BJ (cell line): ENCODE data around the gene CPLANE2. TPM values are rescaled to one million over a fixed set of nuclear protein-coding genes. Genes with fewer than 3 reads are reported as not detected.
"Not testable (repeated sequence)": the region's sequence is repeated elsewhere in the genome, so short reads cannot be mapped to it uniquely, and the experiment has no call there.

ENCODE experiments used
- CTCF ChIA-PET: fragments of 350-600 bp; formaldehyde crosslinking; extraction: SDS; loops from one replicate; lab custom pipeline; 2021; ENCODE audit warnings: antibody characterized with exemption, inconsistent platforms; lab: Yijun Ruan, JAX
- POLR2A ChIA-PET: fragments of 300-600 bp; sonication (Branson Sonifier 250); formaldehyde crosslinking; extraction: SDS; loops from one replicate; lab custom pipeline; 2021; ENCODE audit warnings: antibody characterized with exemption; lab: Charles Lee
- DNase-seq: peaks from one replicate; pipeline ENCODE4 v3.0.0-alpha.2; 2011; ENCODE audit warnings: low read depth
- H3K27me3 ChIP-seq: 2 replicates; pipeline ENCODE4 v1.6.0; 2011; ENCODE audit warnings: low read length; ENCODE audit not compliant: control insufficient read depth, insufficient read depth
- H3K36me3 ChIP-seq: 2 replicates; pipeline ENCODE4 v1.5.1; 2011; ENCODE audit warnings: low read length; ENCODE audit not compliant: control insufficient read depth, insufficient read depth
- H3K4me3 ChIP-seq: 2 replicates; pipeline ENCODE4 v1.5.1; 2011; ENCODE audit warnings: low read depth, mild to moderate bottlenecking, control low read depth, low read length
- polyA plus RNA-seq: library from polyadenylated mRNA; depleted of rRNA; stranded (reverse); fragments of >200 nt; gene quantifications from 2 replicates; pipeline ENCODE4 v1.2.3, GENCODE V29; 2011
- TF ChIP-seq, protein P1 (sequence below): IDR thresholded peaks from 2 replicates; pipeline ENCODE4 v1.5.1; 2011; ENCODE audit warnings: low read depth, mild to moderate bottlenecking, control low read depth, inconsistent platforms, low read length, moderate library complexity; ENCODE audit not compliant: insufficient read depth

CPLANE2 gene
- polyA plus RNA-seq, 1 experiment = 8.3 TPM

DNA sequence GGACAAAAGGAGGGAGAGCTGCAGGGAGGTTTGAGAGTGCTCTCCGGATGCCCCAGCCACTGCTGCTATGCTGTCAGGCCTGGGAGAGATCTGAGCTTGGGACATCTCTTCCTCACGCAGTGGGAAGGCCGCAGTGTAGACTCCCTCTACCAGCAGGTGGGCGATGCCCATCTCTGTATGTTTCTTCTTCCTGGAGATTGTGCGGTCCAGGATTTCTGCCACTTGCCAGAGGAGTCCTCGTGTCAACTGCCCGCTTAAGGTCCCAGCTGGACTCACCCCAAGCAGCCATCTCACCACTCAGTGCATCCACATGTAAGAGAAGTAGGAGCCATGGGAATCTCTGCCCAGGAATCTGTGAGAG, 10.9 kb downstream of the CPLANE2 start:
- no peaks in the 10 kb centered on the region for H3K36me3 ChIP-seq
- ChIA-PET POLR2A (no interaction called here), CTCF (interaction anchor here (0.7 to 0.9 kb wide), 2 partner anchors 12 to 144 kb away, joined by 3 read pairs; no protein-coding TSS in a partner anchor)
- no peak overlapping the region for H3K4me3 ChIP-seq
- TF ChIP-seq, protein P1, sequence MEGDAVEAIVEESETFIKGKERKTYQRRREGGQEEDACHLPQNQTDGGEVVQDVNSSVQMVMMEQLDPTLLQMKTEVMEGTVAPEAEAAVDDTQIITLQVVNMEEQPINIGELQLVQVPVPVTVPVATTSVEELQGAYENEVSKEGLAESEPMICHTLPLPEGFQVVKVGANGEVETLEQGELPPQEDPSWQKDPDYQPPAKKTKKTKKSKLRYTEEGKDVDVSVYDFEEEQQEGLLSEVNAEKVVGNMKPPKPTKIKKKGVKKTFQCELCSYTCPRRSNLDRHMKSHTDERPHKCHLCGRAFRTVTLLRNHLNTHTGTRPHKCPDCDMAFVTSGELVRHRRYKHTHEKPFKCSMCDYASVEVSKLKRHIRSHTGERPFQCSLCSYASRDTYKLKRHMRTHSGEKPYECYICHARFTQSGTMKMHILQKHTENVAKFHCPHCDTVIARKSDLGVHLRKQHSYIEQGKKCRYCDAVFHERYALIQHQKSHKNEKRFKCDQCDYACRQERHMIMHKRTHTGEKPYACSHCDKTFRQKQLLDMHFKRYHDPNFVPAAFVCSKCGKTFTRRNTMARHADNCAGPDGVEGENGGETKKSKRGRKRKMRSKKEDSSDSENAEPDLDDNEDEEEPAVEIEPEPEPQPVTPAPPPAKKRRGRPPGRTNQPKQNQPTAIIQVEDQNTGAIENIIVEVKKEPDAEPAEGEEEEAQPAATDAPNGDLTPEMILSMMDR = no peak
- peaks cover 16% of the 10 kb centered on the region for H3K27me3 ChIP-seq
- no peak for DNase-seq

DNA sequence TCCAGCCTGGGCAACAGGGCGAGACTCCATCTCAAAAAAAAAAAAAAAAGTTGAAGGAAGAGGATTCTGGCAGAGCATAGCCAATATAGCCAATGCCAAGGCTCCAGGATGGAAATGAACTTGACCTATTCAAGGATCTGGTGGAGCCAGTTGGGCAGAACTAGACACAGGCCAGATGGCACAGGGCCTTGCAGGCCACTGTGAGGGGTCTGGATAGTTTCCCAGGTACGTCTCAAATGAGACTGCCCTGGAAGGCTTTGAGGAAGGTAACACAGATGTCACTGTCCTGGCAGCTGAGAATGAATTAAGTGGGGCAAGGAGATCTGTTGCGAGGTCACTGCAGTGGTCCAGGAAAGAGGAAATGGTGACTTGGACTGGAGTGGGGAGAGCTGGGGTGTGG, 12.5 kb downstream of the CPLANE2 start:
- Histone ChIP-seq H3K36me3 (no peaks in the 10 kb centered on the region), H3K4me3 (no peak overlapping the region), H3K27me3 (peaks cover 16% of the 10 kb centered on the region)
- no peak for DNase-seq
- TF ChIP-seq, protein P1 = no peak
- ChIA-PET CTCF (interaction anchor here (1.5 kb wide), 1 partner anchor 142 kb away, joined by 3 read pairs; no protein-coding TSS in a partner anchor), POLR2A (no interaction called here)

DNA sequence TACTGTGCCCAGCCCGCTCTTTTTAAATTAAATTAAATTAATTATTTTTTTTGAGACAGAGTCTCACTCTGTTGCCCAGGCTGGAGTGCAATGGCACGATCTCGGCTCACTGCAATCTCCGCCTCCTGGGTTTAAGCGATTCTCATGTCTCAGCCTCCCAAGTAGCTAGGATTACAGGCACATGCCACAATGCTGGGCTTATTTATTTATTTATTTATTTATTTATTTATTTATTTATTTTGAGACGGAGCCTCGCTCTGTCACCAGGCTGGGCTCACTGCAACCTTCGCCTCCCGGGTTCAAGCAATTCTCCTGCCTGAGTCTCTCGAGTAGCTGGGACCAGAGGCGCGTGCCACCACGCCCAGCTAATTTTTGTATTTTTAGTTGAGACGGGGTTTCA, 14.3 kb downstream of the CPLANE2 start:
- POLR2A ChIA-PET, CTCF ChIA-PET: not testable (repeated sequence)

DNA sequence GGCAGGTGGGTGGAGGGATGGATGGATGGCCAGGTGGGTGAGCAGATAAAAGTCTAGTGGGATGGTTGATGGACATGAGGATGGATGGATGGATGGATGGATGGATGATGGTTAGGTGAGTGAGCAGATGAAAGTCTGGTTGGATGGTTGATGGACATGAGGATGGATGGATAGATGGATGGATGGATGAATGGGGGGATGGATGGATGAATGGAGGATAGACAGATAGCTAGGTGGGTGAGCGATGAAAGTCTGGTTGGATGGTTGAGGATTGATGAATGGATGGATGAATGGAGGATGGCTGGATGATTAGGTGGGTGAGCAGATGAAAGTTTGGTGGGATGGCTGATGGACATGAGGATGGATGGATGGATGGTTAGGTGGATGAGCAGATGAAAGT, 15.5 kb downstream of the CPLANE2 start:
- TF ChIP-seq, protein P1 = no peak
- CTCF ChIA-PET = no interaction called here
- H3K27me3 ChIP-seq = peaks cover 1% of the 10 kb centered on the region
- no peak overlapping the region for H3K4me3 ChIP-seq
- no peaks in the 10 kb centered on the region for H3K36me3 ChIP-seq
- no peak for DNase-seq
- POLR2A ChIA-PET = no interaction called here

More for the DNA sequence above, 14.3 kb downstream of the CPLANE2 start:
- not testable (repeated sequence) for H3K36me3 ChIP-seq, H3K4me3 ChIP-seq, DNase-seq
- H3K27me3 ChIP-seq = peaks cover 11% of the 10 kb centered on the region

DNA sequence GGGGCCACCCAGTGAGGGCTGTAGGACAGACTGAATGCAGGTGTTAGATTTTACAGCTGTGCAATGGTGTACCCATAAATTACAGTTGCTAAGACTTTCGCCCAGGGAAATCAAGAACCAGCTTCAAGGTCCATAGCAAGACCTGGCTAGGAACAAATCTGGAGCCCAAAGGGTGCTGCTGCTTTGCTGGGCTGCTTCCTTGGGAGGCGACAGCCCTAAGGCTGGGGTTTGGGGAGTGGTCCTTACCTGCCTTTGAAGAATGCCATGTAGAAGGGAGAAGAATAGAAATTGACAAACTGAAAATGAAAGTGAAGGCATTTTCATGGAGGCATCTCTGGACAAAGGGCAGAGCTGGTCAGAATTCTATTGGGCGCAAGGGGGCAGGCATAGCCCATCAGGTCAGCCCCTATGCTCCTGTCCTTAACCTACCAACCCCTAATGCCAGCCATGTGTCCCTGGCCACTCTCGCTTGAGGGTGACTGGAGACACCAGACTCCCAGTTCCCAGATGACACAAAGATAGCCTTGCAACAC, 16.9 kb downstream of the CPLANE2 start:
- no peaks in the 10 kb centered on the region for H3K27me3 ChIP-seq
- CTCF ChIA-PET = interaction anchor here (1.0 to 1.2 kb wide), 2 partner anchors 13 to 19 kb away, joined by 3 to 4 read pairs; no protein-coding TSS in a partner anchor
- POLR2A ChIA-PET = no interaction called here
- no peaks in the 10 kb centered on the region for H3K36me3 ChIP-seq
- H3K4me3 ChIP-seq = no peak overlapping the region
- DNase-seq = no peak
- TF ChIP-seq, protein P1 = no peak

DNA sequence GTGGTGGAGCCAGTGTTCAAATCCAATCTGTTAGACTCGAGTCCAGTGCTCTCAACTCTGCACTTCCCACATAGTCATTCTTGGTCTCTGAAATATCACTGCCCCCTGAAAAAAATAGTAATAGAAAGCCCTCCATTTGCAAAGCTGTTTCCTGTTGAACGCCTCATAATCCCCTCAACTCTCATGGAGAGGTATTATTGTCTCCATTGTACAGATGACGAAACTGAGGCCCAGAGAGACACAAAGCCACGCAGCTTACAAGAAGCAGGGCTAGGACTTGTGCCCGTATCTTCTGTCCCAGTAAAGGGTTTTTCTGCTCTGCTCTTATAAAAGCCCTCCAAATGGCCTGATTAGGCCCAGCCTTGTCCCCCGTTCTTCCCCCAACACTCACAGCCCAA, 18.3 kb downstream of the CPLANE2 start:
- Histone ChIP-seq H3K4me3 (no peak overlapping the region), H3K27me3 (no peaks in the 10 kb centered on the region), H3K36me3 (no peaks in the 10 kb centered on the region)
- no peak for DNase-seq
- ChIA-PET CTCF (interaction anchor here (1.0 to 1.2 kb wide), 3 partner anchors 10 to 20 kb away, joined by 3 to 4 read pairs (median 3); partner anchors contain the start of gene CPLANE2), POLR2A (no interaction called here)
- TF ChIP-seq, protein P1 = no peak
